A673 (cell line): ENCODE results near the gene VPS13D. TPM values are rescaled to one million over a fixed set of nuclear protein-coding genes. Genes with fewer than 3 reads are reported as not detected.

Experiments used
- BruUV-seq: library from RNA; stranded (reverse); fragments of 400-500 nt; replicated peaks from 2 replicates; lab custom pipeline; 2021; lab: Mats Ljungman, UMichigan
- CTCF ChIA-PET: fragments of 300-600 bp; sonication (Branson Sonifier 250); formaldehyde crosslinking; loops from one replicate; lab custom pipeline; 2022; ENCODE audit warnings: antibody characterized with exemption; lab: Charles Lee
- POLR2A ChIA-PET: fragments of 300-600 bp; sonication (Branson Sonifier 250); formaldehyde crosslinking; loops from one replicate; lab custom pipeline; 2022; ENCODE audit warnings: antibody characterized with exemption; ENCODE audit not compliant: low non-redundant PET; lab: Charles Lee
- DNase-seq: peaks from one replicate; pipeline ENCODE4 v3.0.0-alpha.2; 2015; ENCODE audit warnings: low spot score
- H3K27ac ChIP-seq: fragments of 200-600 bp; sonication (generic); 2 replicates; pipeline ENCODE4 v1.5.1; 2016; ENCODE audit warnings: mixed run types, low read depth, mild to moderate bottlenecking, mixed read lengths, antibody characterized with exemption, low read length; ENCODE audit not compliant: poor library complexity, severe bottlenecking
- H3K27me3 ChIP-seq: fragments of 200-600 bp; sonication (generic); replicated peaks from 2 replicates; pipeline ENCODE4 v1.6.1; 2017; ENCODE audit warnings: mixed run types, low read depth, mild to moderate bottlenecking, mixed read lengths, antibody characterized with exemption, low read length; ENCODE audit not compliant: insufficient read depth, poor library complexity
- H3K36me3 ChIP-seq: fragments of 200-600 bp; sonication (generic); 2 replicates; pipeline ENCODE4 v1.6.1; 2016; ENCODE audit warnings: mixed run types, mild to moderate bottlenecking, mixed read lengths, antibody characterized with exemption, low read length; ENCODE audit not compliant: insufficient read depth, poor library complexity, severe bottlenecking
- H3K4me1 ChIP-seq: fragments of 200-600 bp; sonication (generic); 2 replicates; pipeline ENCODE4 v1.6.1; 2017; ENCODE audit warnings: mixed run types, mild to moderate bottlenecking, mixed read lengths, antibody characterized with exemption, low read length; ENCODE audit not compliant: insufficient read depth, poor library complexity, severe bottlenecking
- H3K4me3 ChIP-seq: fragments of 200-600 bp; sonication (generic); 2 replicates; pipeline ENCODE4 v1.5.1; 2016; ENCODE audit warnings: low read depth, mixed run types, mild to moderate bottlenecking, mixed read lengths, low read length; ENCODE audit not compliant: poor library complexity, severe bottlenecking
- H3K9me3 ChIP-seq: fragments of 200-600 bp; sonication (generic); 2 replicates; pipeline ENCODE4 v1.6.1; 2016; ENCODE audit warnings: mixed run types, low read depth, mild to moderate bottlenecking, mixed read lengths, antibody characterized with exemption, low read length; ENCODE audit not compliant: poor library complexity, severe bottlenecking
- CTCF ChIP-seq: fragments of 300-800, 200-600 bp; sonication (generic); conservative IDR thresholded peaks from 2 replicates; pipeline ENCODE4 v1.5.1; 2017; ENCODE audit warnings: low read depth, mild to moderate bottlenecking, antibody characterized with exemption, low read length, moderate library complexity, mixed read lengths
- EZH2 ChIP-seq: fragments of 200-600 bp; sonication (generic); IDR thresholded peaks from 2 replicates; pipeline ENCODE4 v1.6.1; 2017; ENCODE audit warnings: borderline replicate concordance, low read depth, mild to moderate bottlenecking, mixed read lengths, antibody characterized with exemption, low read length; ENCODE audit not compliant: poor library complexity, severe bottlenecking
- intact Hi-C: fragments of 100-400 bp; cut with micrococcal nuclease; formaldehyde crosslinking; loops from one replicate; pipeline ENCODE4 v1.10.0; 2022; ENCODE audit not compliant: unreplicated experiment
- total RNA-seq: library from RNA; stranded (reverse); gene quantifications from 2 replicates; pipeline ENCODE4 v1.2.3, GENCODE V29; 2021

Gene VPS13D
- total RNA-seq, 1 experiment from 2014 or later: 32.5 TPM

- TF ChIP-seq CTCF (peak; percentile 80), EZH2 (no peak)
- Histone ChIP-seq H3K27ac (no peak overlapping the region), H3K9me3 (no peaks in the 10 kb centered on the region), H3K4me3 (no peak overlapping the region), H3K36me3 (peaks cover 37% of the 10 kb centered on the region), H3K4me1 (no peaks in the 10 kb centered on the region), H3K27me3 (no peaks in the 10 kb centered on the region)
- CTCF ChIA-PET: interaction anchor here (0.7 to 1.5 kb wide), 2 partner anchors 343 to 384 kb away, joined by 4 to 5 read pairs; no protein-coding TSS in a partner anchor
- BruUV-seq: no TSS peak
- POLR2A ChIA-PET: no interaction called here
- peak; percentile 38 for DNase-seq
- intact Hi-C loops: loop anchor here (10.0 kb wide), 1 partner anchor 339 kb away; the partner anchor contains the start of gene DHRS3
Measured at GRCh38 chr1:12275370-12275769, 45.5 kb downstream of the VPS13D start.

- no peak overlapping the region for H3K4me3 ChIP-seq
- intact Hi-C loops: loop anchor here (10.0 kb wide), 1 partner anchor 339 kb away; the partner anchor contains the start of gene DHRS3
- H3K9me3 ChIP-seq: no peaks in the 10 kb centered on the region
- ChIA-PET CTCF (interaction anchor here (1.5 kb wide), 1 partner anchor 343 kb away, joined by 4 read pairs; no protein-coding TSS in a partner anchor), POLR2A (no interaction called here)
- H3K36me3 ChIP-seq: peaks cover 37% of the 10 kb centered on the region
- no peak overlapping the region for H3K27ac ChIP-seq
- DNase-seq: peak; percentile 22
- no peaks in the 10 kb centered on the region for H3K4me1 ChIP-seq
- no TSS peak for BruUV-seq
- H3K27me3 ChIP-seq: no peaks in the 10 kb centered on the region
- peak; percentile 31; the same call in 1 of the 2 replicates for TF ChIP-seq CTCF
- TF ChIP-seq EZH2: no peak
Measured at GRCh38 chr1:12276225-12276624, 46.4 kb downstream of the VPS13D start.

GRCh38 chr1:12279003-12279402 lies 49.2 kb downstream of the VPS13D start:
- H3K27me3 ChIP-seq: no peaks in the 10 kb centered on the region
- H3K36me3 ChIP-seq: peaks cover 28% of the 10 kb centered on the region
- POLR2A ChIA-PET: no interaction called here
- no peaks in the 10 kb centered on the region for H3K4me1 ChIP-seq
- TF ChIP-seq CTCF (no peak), EZH2 (no peak)
- H3K9me3 ChIP-seq: no peaks in the 10 kb centered on the region
- CTCF ChIA-PET: no interaction called here
- H3K4me3 ChIP-seq: no peak overlapping the region
- H3K27ac ChIP-seq: no peak overlapping the region
- intact Hi-C loops: loop anchor here (10.0 kb wide), 1 partner anchor 336 kb away; the partner anchor contains the start of gene DHRS3
- BruUV-seq: no TSS peak
- no peak for DNase-seq
